ENCODE measurements around the gene NFIA. TPM values are rescaled to one million over a fixed set of nuclear protein-coding genes. Genes with fewer than 3 reads are reported as not detected.

NFIA gene
- total and polyA plus RNA-seq, 9 of the 15 experiments (the other 6 are each of a cell fraction or from before 2014, with no cell fraction given) = 5.3 to 24.9 (median 9.8) TPM

DNA sequence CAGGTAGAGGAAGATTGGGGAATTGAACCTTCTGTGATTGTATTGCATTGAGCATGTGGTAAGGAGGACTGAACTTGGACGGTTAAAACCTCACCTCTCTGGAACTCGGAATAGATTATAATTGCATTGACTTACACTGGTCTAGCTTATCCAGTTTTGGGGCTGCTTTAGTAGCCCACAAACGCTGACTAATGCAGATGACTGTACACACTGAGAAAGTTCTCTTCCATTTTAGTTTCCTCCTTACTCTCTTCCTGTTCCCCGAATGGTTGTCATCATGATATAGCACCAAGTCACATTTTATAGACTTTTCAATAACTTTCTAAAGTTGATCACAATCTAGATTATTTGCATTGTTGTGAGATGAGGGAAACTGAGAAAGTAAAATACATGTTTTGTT is 78.2 kb downstream of the NFIA start (continued):
- TF ChIP-seq NR2F6 (CRISPR knock-in tag; IDR thresholded peaks at IDR 0.05) (no peak), DPF2 (IDR thresholded peaks at IDR 0.05) (no peak; the same call in 1 of the 2 replicates), YY1 (IDR thresholded peaks at IDR 0.05; ENCODE audit: borderline replicate concordance in 1 of 3, control insufficient read depth in 1 of 3, extremely low read depth in 1 of 3, insufficient read depth in 3 of 3, insufficient read length in 1 of 3, insufficient replicate concordance in 2 of 3, low read depth in 1 of 3, low read length in 2 of 3) (peak in 1 of 3 experiments; percentile 36), NFYB (IDR thresholded peaks at IDR 0.05; ENCODE audit: extremely low read depth, insufficient read length) (no peak), IRF9 (tag; IDR thresholded peaks at IDR 0.05) (no peak), ZNF316 (IDR thresholded peaks at IDR 0.05) (peak; percentile 81), ZNF347 (CRISPR knock-in tag; IDR thresholded peaks at IDR 0.05; ENCODE audit: low read depth) (no peak), ZNF507 (tag; conservative IDR thresholded peaks at IDR 0.05) (no peak), ZNF586 (CRISPR knock-in tag; conservative IDR thresholded peaks at IDR 0.05) (no peak), GTF2E2 (tag; IDR thresholded peaks at IDR 0.05) (0 out of 2 replicates have a peak, but pooled peaks have one; percentile 14)
- TF ChIP-seq, protein P1, sequence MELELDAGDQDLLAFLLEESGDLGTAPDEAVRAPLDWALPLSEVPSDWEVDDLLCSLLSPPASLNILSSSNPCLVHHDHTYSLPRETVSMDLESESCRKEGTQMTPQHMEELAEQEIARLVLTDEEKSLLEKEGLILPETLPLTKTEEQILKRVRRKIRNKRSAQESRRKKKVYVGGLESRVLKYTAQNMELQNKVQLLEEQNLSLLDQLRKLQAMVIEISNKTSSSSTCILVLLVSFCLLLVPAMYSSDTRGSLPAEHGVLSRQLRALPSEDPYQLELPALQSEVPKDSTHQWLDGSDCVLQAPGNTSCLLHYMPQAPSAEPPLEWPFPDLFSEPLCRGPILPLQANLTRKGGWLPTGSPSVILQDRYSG (tag; conservative IDR thresholded peaks at IDR 0.05; ENCODE audit: low read depth) = 0 out of 2 replicates have a peak, but pooled peaks have one; percentile 28
- TF ChIP-seq, protein P2, sequence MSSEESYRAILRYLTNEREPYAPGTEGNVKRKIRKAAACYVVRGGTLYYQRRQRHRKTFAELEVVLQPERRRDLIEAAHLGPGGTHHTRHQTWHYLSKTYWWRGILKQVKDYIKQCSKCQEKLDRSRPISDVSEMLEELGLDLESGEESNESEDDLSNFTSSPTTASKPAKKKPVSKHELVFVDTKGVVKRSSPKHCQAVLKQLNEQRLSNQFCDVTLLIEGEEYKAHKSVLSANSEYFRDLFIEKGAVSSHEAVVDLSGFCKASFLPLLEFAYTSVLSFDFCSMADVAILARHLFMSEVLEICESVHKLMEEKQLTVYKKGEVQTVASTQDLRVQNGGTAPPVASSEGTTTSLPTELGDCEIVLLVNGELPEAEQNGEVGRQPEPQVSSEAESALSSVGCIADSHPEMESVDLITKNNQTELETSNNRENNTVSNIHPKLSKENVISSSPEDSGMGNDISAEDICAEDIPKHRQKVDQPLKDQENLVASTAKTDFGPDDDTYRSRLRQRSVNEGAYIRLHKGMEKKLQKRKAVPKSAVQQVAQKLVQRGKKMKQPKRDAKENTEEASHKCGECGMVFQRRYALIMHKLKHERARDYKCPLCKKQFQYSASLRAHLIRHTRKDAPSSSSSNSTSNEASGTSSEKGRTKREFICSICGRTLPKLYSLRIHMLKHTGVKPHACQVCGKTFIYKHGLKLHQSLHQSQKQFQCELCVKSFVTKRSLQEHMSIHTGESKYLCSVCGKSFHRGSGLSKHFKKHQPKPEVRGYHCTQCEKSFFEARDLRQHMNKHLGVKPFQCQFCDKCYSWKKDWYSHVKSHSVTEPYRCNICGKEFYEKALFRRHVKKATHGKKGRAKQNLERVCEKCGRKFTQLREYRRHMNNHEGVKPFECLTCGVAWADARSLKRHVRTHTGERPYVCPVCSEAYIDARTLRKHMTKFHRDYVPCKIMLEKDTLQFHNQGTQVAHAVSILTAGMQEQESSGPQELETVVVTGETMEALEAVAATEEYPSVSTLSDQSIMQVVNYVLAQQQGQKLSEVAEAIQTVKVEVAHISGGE (CRISPR knock-in tag; IDR thresholded peaks at IDR 0.05) = 0 out of 6 replicates have a peak, but pooled peaks of 1 of the 3 experiments have one; percentile 21
